ENCODE results near the gene MSH3. TPM values are rescaled to one million over a fixed set of nuclear protein-coding genes. Genes with fewer than 3 reads are reported as not detected.

Gene MSH3
- total and polyA plus RNA-seq, 12 donors, result 2.6 to 15.1 (median 11.6) TPM

DNA sequence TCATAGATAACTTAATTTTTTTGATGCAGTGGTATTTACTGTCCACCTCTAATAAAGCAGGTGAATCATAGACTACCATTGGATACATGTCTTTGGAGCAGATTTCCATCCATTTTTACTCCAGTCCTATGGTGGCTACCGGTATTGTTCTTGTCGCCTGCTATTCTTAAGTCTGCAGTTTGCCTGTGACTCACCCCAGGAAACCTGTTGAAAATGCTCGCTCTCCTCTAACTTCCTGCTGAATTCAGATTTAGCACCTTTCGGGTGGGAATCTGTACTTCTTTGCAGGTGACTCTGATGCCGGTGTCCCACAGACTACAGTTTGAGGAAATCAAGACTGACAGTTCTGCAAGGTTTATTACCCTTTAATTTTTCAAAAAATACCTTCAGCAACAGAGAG lies 59.2 kb downstream of the MSH3 start:
- intact Hi-C loops (cut with DNase I), result no loop called here

GRCh38 chr5:80714570-80715298 lies 60.3 kb downstream of the MSH3 start:
- Histone ChIP-seq H3K27ac (no peak overlapping the region), H3K4me1 (peaks cover 0 to 7% (median 0%) of the 10 kb centered on the region in 9 donors), H3K4me3 (no peak overlapping the region), H3K9me3 (peaks cover 0 to 6% (median under 1%) of the 10 kb centered on the region in 11 donors), H3K36me3 (peaks cover 0 to 47% (median 7%) of the 10 kb centered on the region in 9 donors), H3K27me3 (no peaks in the 10 kb centered on the region)
- no peak for ATAC-seq
- TF ChIP-seq, protein P1, sequence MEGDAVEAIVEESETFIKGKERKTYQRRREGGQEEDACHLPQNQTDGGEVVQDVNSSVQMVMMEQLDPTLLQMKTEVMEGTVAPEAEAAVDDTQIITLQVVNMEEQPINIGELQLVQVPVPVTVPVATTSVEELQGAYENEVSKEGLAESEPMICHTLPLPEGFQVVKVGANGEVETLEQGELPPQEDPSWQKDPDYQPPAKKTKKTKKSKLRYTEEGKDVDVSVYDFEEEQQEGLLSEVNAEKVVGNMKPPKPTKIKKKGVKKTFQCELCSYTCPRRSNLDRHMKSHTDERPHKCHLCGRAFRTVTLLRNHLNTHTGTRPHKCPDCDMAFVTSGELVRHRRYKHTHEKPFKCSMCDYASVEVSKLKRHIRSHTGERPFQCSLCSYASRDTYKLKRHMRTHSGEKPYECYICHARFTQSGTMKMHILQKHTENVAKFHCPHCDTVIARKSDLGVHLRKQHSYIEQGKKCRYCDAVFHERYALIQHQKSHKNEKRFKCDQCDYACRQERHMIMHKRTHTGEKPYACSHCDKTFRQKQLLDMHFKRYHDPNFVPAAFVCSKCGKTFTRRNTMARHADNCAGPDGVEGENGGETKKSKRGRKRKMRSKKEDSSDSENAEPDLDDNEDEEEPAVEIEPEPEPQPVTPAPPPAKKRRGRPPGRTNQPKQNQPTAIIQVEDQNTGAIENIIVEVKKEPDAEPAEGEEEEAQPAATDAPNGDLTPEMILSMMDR (IDR thresholded peaks at IDR 0.05), result no peak
- intact Hi-C loops (cut with DNase I), result no loop called here
- DNase-seq, result no peak
- 75 to 79% methylated on average over 5 of the region's 5 CpGs for WGBS, 2 donors

More for the DNA sequence above, 59.2 kb downstream of the MSH3 start:
- Histone ChIP-seq H3K36me3 (peaks cover 0 to 44% (median 0%) of the 10 kb centered on the region in 9 donors), H3K4me1 (peaks cover 0 to 7% (median 0%) of the 10 kb centered on the region in 9 donors), H3K27ac (no peak overlapping the region), H3K27me3 (no peaks in the 10 kb centered on the region), H3K9me3 (no peaks in the 10 kb centered on the region), H3K4me3 (no peak overlapping the region)
- DNase-seq, result no peak
- 66 to 77% methylated on average over 5 of the region's 5 CpGs for WGBS, 2 donors
- TF ChIP-seq, protein P1 (IDR thresholded peaks at IDR 0.05), result no peak
- ATAC-seq, result peak in 1 of 8 donors; percentile 46

DNA sequence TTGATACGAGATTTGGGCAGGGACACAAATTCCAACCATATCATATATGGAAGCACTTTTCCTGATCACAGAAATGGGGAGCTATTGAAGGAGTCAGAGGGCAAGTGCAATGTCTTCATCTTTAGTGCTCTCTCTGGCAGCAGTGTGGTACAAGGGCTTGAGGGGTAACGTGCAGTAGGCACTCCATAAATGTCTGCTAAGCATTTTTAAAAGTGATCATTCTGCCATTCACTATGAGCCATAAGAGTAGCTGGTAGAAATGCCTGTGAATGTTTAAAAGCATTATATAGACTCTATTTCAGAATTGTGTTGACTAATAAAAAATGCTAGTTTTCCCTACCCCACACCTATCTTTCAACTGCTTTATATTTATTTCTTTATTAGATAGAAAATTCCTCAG lies 61.4 kb downstream of the MSH3 start:
- peaks cover 0 to 43% (median 13%) of the 10 kb centered on the region in 9 donors for H3K36me3 ChIP-seq
- peaks cover 0 to 7% (median 0%) of the 10 kb centered on the region in 9 donors for H3K4me1 ChIP-seq
- no peak overlapping the region for H3K4me3 ChIP-seq
- H3K27me3 ChIP-seq, result no peaks in the 10 kb centered on the region
- 92 to 93% methylated on average over 2 of the region's 2 CpGs for WGBS, 2 donors
- peaks cover 0 to 13% (median 7%) of the 10 kb centered on the region in 11 donors for H3K9me3 ChIP-seq
- H3K27ac ChIP-seq, result no peak overlapping the region
- ATAC-seq, result no peak
- TF ChIP-seq, protein P1 (IDR thresholded peaks at IDR 0.05), result no peak
- DNase-seq, result no peak
- intact Hi-C loops (cut with DNase I), result no loop called here

DNA sequence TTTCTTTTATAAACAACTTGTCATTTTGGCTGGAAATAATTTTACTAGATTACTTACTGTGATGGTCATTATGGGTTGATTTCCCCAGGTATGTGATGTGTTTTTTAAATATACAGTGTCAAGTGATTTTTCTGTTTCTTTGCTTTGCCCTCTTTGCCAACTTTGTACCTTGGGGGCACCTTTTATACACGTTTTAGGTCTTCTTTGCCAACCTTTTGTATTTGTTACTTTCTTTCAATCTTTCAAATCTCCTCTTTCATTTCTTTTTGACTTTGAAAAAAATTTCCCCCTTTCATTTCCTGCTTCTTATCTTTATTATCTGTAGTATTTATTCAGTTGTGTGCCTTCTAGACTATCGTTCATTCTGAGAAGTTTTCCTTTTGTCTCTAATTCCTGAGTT lies 65.7 kb downstream of the MSH3 start:
- no peak for ATAC-seq
- DNase-seq, result no peak
- intact Hi-C loops (cut with DNase I), result no loop called here

More for the DNA sequence above, 65.7 kb downstream of the MSH3 start:
- Histone ChIP-seq H3K4me1 (no peaks in the 10 kb centered on the region), H3K27me3 (no peaks in the 10 kb centered on the region), H3K9me3 (peaks cover 0 to 13% (median 7%) of the 10 kb centered on the region in 11 donors), H3K4me3 (no peak overlapping the region), H3K36me3 (peaks cover 0 to 38% (median 13%) of the 10 kb centered on the region in 9 donors), H3K27ac (no peak overlapping the region)
- WGBS, 2 donors, result 85 to 90% methylated on average over 2 of the region's 2 CpGs
- TF ChIP-seq, protein P1 (IDR thresholded peaks at IDR 0.05), result no peak

Measured in heart right ventricle (tissue), 16 donors.